NCI-H2081 treated with DMSO at 0.1 percent for 48 hours (cell line): ENCODE measurements around the gene CCDC24.
A peak's percentile ranks its signal among the peaks of the same experiment; 100 is the strongest.

Source experiments
- DNase-seq: peaks from one replicate; lab custom pipeline; 2025; lab: John Stamatoyannopoulos, UW

CCDC24 gene

DNA sequence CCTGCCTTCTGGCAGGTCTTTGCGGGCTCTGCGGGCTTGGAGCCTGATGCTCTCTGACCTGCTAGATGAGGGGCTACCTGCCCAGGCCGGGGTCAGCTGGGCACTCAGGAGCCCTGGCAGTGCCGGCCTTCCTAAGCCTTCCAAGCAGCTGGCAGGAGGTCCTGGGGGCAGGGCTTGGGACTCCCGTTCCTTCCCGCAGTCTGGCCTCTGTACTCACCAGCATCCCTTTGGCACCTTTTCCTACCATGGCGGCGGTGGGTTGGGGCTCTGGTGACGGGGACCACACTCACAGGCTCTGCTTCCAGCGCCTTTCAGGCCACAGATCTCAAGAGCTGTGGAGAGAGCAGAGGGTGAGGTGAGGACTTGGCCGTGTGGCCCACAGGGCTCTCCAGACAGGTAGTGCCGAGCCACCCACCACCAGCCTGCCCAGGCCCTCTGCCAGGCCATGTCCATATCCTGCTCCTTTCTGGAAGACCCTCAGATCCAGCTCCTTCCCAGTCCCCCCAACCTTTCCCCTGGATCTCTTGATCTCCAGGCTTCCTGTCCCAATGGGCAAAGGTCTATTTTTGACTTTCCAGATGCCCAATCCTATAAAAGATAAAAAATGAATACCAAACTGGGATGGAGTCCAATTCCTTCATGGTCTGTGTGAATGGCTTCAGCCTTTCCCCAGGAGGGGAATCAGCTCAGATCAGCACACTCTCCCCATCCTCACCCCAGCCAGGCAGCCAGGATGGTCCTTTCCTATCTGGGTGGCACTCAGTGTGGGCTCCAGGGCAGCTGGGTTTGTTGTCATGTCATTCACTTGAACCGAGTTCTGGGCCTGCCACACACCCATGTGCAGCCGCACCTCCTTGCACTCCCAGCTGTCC lies 32.9 kb downstream of the CCDC24 start:
- no peak for DNase-seq

- DNase-seq, result no peak
Measured at GRCh38 chr1:44024903-44025525, 33.6 kb downstream of the CCDC24 start.

- no peak for DNase-seq
Measured at GRCh38 chr1:44025816-44026215, 34.4 kb downstream of the CCDC24 start.

DNA sequence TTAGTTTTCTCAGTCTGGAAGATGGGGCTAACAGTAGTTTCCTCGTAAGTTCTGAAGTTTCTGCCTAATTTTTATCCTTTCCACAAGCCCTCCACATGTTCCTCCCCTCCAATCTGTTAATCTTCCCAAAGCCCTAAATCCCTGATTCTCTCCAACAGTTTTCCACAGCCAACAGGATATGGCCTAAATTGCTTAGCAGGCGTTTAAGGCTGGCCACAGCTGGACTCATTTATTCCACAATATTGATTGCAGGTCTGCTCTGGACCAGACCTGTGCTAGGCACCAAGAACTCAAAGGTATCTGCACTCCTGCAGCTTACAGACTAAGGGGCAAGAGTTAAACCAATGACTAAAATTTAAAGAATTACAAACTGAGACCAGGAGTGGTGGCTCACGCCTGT lies 35.9 kb downstream of the CCDC24 start:
- no peak for DNase-seq

GRCh38 chr1:44029260-44029910 lies 38.0 kb downstream of the CCDC24 start:
- DNase-seq, result no peak

GRCh38 chr1:44029911-44030604 lies 38.7 kb downstream of the CCDC24 start:
- DNase-seq, result no peak

DNA sequence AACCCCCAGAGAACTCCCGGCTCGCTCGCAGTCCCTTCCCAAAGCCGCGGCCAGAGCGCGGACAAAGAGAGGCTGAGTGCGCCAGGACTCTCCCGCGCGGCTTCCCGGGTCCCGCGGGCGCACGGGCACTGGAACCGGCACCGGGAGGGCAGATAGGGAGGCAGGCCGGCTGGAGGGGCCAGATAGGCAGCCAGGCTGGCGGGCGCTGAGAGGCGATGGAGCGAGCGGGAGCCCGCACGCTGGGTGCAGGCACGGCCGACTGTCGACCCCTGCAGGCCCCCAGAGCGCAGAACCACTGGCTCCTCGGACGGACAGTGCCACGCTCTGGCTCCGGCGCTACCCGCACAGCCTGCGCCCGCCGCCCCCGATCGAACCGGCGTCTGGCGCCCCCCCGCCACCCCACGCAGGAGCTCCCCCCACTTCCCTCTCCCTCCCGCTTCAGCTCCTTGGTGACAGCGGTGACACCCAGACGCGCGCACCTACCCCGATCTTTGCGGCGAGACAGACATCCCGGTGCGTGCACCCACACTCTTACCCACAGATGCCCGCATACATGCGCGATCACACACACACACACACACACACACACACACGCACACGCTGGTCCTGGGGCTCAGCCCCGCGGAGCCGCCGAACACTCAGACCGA lies 39.3 kb downstream of the CCDC24 start:
- no peak for DNase-seq

DNA sequence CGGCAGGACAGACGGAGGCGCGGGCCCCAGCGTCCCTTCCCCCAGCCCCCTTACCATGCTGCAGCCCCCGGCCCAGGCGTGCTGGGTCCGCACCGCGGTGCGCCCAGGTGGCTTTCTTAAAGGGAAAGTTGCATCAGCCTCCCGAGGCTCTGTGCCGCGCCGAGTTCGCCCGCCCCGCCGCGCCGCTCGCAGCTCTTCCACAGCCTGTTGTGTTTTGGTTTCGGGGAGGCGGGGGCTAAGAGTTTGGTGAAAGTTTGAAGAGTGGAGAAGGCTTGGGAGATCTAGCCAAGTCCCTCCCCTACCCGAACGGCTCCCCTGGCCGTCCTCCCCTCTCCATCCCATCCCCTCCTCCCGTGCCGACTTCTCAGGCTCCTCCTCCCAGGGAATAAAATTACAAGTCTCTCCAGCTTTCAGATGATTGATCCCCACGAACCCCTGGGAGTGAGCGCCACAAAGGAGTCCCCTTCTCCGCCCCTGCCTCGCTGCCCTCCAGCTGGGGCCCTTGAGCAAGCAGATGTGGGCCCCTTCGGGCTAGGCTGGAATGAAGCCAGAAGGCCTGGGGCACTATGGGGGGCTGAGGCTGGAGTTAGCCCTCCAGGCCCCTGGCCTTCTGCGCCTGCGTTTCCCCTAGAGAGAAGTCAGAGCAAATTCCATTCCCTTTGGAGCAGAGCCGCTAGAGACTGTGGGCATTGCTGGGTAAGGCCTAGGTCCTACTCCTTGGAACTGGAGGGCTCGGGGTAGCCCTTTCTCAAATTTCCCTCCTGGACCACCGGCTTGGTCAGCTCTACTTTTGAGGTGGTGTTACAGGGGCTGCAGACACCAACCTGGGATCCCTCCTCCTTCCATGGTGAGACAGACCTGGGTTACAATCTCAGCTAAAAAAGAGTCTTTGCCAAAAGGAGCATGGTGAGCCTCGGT lies 40.1 kb downstream of the CCDC24 start, which contains the start of gene SLC6A9:
Gene SLC6A9 (minus strand): TSS at position 211 of the 918 bp plus-strand sequence. CDS start 7,185 bp downstream, outside the sequence.
- no peak for DNase-seq

- no peak for DNase-seq
Measured at GRCh38 chr1:44032170-44032790, 40.9 kb downstream of the CCDC24 start.

GRCh38 chr1:44033041-44033575 lies 41.7 kb downstream of the CCDC24 start:
- DNase-seq, result no peak

DNA sequence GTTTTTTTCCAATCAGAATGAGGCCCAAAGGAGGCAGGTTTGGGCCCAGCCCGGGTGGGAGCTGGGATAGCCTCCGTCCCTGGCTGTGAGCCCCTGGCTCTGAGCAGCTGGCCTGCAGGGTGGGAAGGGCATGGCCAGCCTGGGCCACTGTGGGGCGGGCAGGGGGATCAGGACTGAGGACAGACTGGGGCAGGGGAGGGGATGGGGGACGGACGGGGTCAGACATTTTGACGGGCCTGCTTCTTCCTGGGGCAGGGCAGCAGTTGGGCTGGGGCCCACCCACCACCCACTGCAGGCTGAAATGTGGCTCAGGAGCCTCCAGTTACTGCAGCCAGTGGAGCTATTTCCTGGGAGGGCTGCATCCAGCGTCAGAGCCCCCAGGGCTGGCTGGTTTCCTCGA lies 42.4 kb downstream of the CCDC24 start:
- DNase-seq, result no peak

GRCh38 chr1:44034423-44034822 lies 43.0 kb downstream of the CCDC24 start:
- no peak for DNase-seq

DNA sequence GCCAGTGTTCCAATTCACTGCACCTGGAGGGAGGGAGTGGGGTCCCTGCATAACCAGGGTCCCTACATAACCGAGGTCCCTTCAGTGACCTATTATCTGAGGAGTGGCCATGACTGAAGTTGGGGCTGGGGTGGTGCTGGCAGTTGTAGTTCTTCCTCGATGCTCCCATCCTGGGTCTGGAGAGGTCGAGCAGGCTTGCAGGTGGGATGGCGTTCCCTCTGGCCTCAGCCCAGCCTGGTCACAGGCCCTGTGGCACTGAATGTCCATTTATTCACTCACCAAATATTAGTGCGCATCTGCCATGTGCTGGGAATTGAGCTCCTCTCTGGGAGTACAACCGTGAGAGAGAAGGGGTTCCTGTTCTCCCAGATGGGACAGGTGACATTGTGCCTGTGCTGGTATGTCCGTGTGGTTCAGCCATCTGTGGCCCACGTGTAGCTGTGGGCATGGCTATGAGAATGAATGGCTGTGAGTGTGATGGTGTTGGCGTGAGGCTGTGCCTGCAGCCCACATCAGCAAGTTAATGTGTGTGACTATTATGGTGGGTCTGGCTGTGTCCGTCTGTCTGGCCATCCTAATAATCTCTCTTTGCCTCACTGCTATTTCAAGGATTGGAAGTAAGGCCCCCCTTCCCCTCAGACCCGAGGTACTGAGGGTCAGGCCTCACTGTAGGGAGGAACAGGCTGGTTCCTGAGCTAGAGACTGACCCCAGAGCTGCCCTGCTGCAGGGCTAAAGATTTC lies 43.7 kb downstream of the CCDC24 start:
- no peak for DNase-seq

GRCh38 chr1:44035726-44036408 lies 44.5 kb downstream of the CCDC24 start:
- DNase-seq, result no peak

DNA sequence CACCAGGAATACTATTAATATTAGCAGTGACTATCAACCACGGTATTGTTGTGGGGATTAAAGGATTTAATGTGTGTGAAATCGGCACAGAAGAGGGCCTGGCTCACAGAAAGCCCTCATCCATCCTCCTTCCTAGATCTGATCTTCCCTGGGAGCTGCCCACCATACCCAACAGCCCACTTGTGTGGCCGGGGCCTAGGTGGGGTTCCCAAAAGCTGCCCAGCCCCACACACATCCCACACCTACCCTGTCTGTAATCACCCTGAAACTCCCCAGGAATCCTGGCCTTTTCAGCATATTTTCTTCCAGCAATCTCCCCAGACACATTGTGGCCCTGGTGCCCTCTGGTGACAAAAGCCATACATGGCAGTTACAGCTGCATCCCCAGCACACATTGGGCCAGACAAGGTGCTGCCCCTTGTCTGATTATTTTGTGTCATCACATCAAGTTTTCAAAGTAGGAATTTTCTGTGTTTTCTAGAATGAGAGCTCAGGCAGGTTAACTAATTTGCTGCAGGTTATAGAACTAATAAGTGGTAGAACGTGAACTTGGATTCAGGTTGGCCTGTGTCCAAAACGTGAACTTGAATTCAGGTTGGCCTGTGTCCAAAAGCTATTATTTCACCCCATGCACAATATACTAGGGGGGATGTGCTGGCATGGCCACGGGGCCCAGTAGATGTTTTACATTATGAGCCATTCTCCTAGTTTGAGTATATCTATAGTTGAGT lies 45.2 kb downstream of the CCDC24 start:
- DNase-seq, result peak; percentile 25

DNA sequence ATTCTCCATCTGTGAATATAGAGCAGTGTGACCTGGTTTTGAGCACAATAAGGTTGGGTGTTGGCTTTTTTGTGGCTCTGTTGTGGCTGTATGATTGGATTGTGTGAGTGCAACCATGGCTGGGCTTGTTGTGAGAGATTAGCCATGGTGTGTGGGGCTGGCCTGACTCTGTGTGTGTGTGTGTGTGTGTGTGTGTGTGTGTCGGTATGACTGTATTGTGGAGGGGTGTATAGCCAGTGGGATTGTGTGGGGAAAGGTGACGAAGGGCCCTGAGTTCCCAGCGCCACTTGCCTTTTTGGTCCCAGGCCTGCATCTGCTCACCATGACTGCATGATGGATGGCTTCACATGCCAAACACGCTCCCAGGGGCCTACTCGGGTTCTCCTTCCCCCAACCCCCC lies 45.8 kb downstream of the CCDC24 start:
- no peak for DNase-seq

- no peak for DNase-seq
Measured at GRCh38 chr1:44038876-44039657, 47.7 kb downstream of the CCDC24 start.
